Frontal cortex (tissue), 4 donors: ENCODE results near the gene OR10T2. TPM values are rescaled to one million over a fixed set of nuclear protein-coding genes. Genes with fewer than 3 reads are reported as not detected.
"Not testable (repeated sequence)": the region's sequence is repeated elsewhere in the genome, so short reads cannot be mapped to it uniquely, and the experiment has no call there.

Experiments used
- DNase-seq, 2 donors: peaks; one replicate each; pipeline ENCODE4 v3.0.0; 2012; ENCODE audit warnings: low spot score in 2 of 2
- FAIRE-seq: peaks from 2 replicates; lab custom pipeline; 2012; peaks lifted over from hg19 to GRCh38; lab: Jason Lieb, UNC
- total RNA-seq: library from RNA; depleted of rRNA; stranded (reverse); fragments of >200 nt; gene quantifications from one replicate; pipeline ENCODE4 v1.2.3, GENCODE V29; 2014
- donor health status: control.
- donor health status: control.
- donor health status: control.

Gene OR10T2
- total RNA-seq, 1 donor from 2014 or later = not detected

GRCh38 chr1:158357441-158357840 lies 41.8 kb downstream of the OR10T2 start:
- DNase-seq (no peak), FAIRE-seq (no peak)

- no peak for FAIRE-seq
- no peak for DNase-seq
Observed at GRCh38 chr1:158356616-158357015, 42.6 kb downstream of the OR10T2 start.

- DNase-seq = no peak
- FAIRE-seq = no peak
Observed at GRCh38 chr1:158355773-158356285, 43.4 kb downstream of the OR10T2 start.

- FAIRE-seq (no peak), DNase-seq (no peak)
Observed at GRCh38 chr1:158354255-158354654, 45.0 kb downstream of the OR10T2 start.

- FAIRE-seq = no peak
- DNase-seq = no peak
Observed at GRCh38 chr1:158353303-158354075, 45.8 kb downstream of the OR10T2 start, which contains the start of gene CD1E. TSS of gene CD1E (plus strand) at chr1:158353894. CDS start at chr1:158353989, 95 bp downstream.

GRCh38 chr1:158348946-158349345 lies 50.3 kb downstream of the OR10T2 start:
- not testable (repeated sequence) for DNase-seq, FAIRE-seq

Other genes starting within 250 kb of the OR10T2 start
- gene CD1D, start 218.6 kb downstream of the OR10T2 start, total RNA-seq = 0.41 TPM
- gene CD1A, start 145.0 kb downstream of the OR10T2 start, total RNA-seq = not detected
- under 0.01 TPM for gene CD1C, start 109.5 kb downstream of the OR10T2 start, total RNA-seq
- gene CD1B, start 67.9 kb downstream of the OR10T2 start, total RNA-seq = not detected
- not detected for gene CD1E, start 45.6 kb downstream of the OR10T2 start, total RNA-seq
- gene OR10K2, start 26.8 kb upstream of the OR10T2 start, total RNA-seq = not detected
- gene OR10K1, start 62.4 kb upstream of the OR10T2 start, total RNA-seq = not detected
- gene OR10R2, start 72.8 kb upstream of the OR10T2 start, total RNA-seq = not detected
- gene OR6Y1, start 154.9 kb upstream of the OR10T2 start, total RNA-seq = not detected
- gene OR6P1, start 171.1 kb upstream of the OR10T2 start, total RNA-seq = not detected
- gene OR10X1, start 180.4 kb upstream of the OR10T2 start, total RNA-seq = not detected
- gene OR10Z1, start 205.8 kb upstream of the OR10T2 start, total RNA-seq = not detected